ENCODE data around the gene PLEKHG3.

- TF ChIP-seq CTCF (IDR thresholded peaks at IDR 0.05) (no peak), POLR2A (IDR thresholded peaks at IDR 0.05) (no peak)
These were observed 82.3 kb downstream of the PLEKHG3 start for GRCh38 chr14:64786296-64787149.
